ENCODE measurements around the gene VSTM2L. TPM values are rescaled to one million over a fixed set of nuclear protein-coding genes. Genes with fewer than 3 reads are reported as not detected.

VSTM2L gene
- total and polyA plus RNA-seq, 9 of the 15 experiments (the other 6 are each of a cell fraction or from before 2014, with no cell fraction given), result not detected

DNA sequence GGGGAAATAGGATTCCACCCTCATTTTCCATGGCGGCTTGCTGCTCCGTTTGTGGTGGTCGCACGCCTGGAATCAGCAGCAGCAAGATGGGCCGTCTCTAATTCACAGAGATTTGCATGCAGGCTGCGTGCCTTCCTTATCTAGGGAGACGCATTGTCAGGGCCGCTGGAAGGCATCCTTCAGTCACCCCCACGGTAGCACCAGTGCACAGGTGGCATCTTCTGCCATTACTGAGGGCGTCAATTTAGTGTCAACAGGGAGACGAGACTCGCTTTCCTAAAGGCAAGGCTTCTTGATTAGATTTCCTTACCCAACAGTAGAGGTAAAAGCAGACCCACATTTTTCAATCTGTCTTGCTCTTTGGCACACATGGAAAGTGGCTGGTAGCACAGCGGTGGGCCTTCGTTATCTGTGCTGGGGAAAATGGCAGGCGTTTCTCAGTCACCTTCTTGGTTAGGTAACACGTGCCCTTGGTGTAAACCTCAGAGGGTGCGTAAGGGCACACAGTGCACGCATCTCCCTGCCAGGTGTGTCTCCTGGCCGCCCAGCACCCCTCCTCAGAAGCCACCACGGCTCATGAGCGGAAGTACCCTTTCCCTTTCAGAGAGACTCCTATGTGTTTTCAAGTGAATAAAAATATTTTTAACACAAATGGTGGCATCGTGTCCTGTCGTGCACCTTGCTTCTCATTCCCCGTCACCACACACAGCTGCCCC is 27.3 kb upstream of the VSTM2L start (continued):
- TF ChIP-seq, protein P1, sequence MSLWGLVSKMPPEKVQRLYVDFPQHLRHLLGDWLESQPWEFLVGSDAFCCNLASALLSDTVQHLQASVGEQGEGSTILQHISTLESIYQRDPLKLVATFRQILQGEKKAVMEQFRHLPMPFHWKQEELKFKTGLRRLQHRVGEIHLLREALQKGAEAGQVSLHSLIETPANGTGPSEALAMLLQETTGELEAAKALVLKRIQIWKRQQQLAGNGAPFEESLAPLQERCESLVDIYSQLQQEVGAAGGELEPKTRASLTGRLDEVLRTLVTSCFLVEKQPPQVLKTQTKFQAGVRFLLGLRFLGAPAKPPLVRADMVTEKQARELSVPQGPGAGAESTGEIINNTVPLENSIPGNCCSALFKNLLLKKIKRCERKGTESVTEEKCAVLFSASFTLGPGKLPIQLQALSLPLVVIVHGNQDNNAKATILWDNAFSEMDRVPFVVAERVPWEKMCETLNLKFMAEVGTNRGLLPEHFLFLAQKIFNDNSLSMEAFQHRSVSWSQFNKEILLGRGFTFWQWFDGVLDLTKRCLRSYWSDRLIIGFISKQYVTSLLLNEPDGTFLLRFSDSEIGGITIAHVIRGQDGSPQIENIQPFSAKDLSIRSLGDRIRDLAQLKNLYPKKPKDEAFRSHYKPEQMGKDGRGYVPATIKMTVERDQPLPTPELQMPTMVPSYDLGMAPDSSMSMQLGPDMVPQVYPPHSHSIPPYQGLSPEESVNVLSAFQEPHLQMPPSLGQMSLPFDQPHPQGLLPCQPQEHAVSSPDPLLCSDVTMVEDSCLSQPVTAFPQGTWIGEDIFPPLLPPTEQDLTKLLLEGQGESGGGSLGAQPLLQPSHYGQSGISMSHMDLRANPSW (CRISPR knock-in tag; IDR thresholded peaks at IDR 0.05), result no peak
- TF ChIP-seq ZNF212 (CRISPR knock-in tag; IDR thresholded peaks at IDR 0.05) (no peak), RBFOX2 (IDR thresholded peaks at IDR 0.05; ENCODE audit: low read depth, low read length) (no peak), RBM14 (IDR thresholded peaks at IDR 0.05; ENCODE audit: borderline replicate concordance, insufficient read depth, low read depth, low read length) (no peak), ZNF699 (CRISPR knock-in tag; IDR thresholded peaks at IDR 0.05; ENCODE audit: insufficient replicate concordance) (no peak)

DNA sequence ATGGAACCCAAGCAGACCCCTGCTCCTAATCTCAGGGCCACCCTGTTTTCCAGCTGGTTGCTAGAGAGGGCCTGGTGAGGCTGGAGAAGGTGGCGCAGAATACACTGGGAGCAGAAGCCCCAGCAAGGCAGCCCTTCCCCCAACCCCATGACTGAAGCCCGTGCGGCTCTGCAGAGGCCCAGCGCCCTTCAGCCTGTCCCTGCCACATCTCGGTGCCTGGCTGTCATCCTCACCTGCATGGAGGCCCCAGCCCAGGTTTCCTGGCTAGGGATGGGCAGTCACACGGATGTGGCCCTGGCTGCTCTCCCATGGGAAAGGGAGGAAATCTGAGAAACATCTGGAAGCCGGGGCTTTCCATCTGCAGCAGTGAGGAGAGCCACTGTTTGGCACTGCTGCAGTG is 26.1 kb upstream of the VSTM2L start:
- ChIA-PET POLR2A (interaction anchor here (0.5 kb wide), 1 partner anchor 221 kb away, joined by 3 read pairs; no protein-coding TSS in a partner anchor), CTCF (ENCODE audit: low intra/inter-chr PET ratio) (no interaction called here)
- DNase-seq (ENCODE audit: extremely low read depth in 1 of 4, low spot score in 3 of 4), result no peak
- Histone ChIP-seq H3K36me3 (ENCODE audit: control insufficient read depth, insufficient read depth, low read length) (peaks cover 2% of the 10 kb centered on the region; the same call in 1 of the 3 replicates), H3K9me3 (replicated peaks; ENCODE audit: control insufficient read depth, insufficient read depth, low read depth, low read length) (no peaks in the 10 kb centered on the region), H3K4me1 (replicated peaks in 1 of 2; ENCODE audit: control insufficient read depth in 2 of 2, insufficient read depth in 2 of 2, low read length in 2 of 2) (peaks cover 10 to 11% of the 10 kb centered on the region in 2 experiments; a peak in 4 of 5 replicates), H4K20me1 (replicated peaks; ENCODE audit: control insufficient read depth, insufficient read depth, low read length) (peaks cover 14% of the 10 kb centered on the region; the same call in 1 of the 2 replicates), H3K4me3 (no peak overlapping the region), H3K9me1 (ENCODE audit: control insufficient read depth, insufficient read depth, low read length) (no peaks in the 10 kb centered on the region), H3K27ac (ENCODE audit: extremely low read depth, low read depth, low read length) (no peak overlapping the region), H3K79me2 (ENCODE audit: control insufficient read depth, insufficient read depth, low read length) (no peaks in the 10 kb centered on the region), H3K4me2 (ENCODE audit: insufficient read depth, low read length) (no peak overlapping the region), H3K9ac (ENCODE audit: insufficient read depth in 1 of 2, low read depth in 2 of 2, low read length in 2 of 2) (no peak overlapping the region), H2AFZ (ENCODE audit: low read depth, low read length) (no peak overlapping the region), H3K27me3 (ENCODE audit: control insufficient read depth in 2 of 2, insufficient read depth in 2 of 2, low read length in 2 of 2) (peaks cover 12 to 35% of the 10 kb centered on the region in 2 experiments)
- ATAC-seq, result no peak
- in situ Hi-C loops (cut with MboI) (no loop called here), intact Hi-C loops (cut with micrococcal nuclease) (no loop called here)
- no peak for FAIRE-seq
- WGBS (ENCODE audit: insufficient coverage, low coverage, missing lambda C conversion rate), result 13% methylated on average over 5 of the region's 7 CpGs
- BruUV-seq (replicated peaks), result no TSS peak
- TF ChIP-seq, protein P2, sequence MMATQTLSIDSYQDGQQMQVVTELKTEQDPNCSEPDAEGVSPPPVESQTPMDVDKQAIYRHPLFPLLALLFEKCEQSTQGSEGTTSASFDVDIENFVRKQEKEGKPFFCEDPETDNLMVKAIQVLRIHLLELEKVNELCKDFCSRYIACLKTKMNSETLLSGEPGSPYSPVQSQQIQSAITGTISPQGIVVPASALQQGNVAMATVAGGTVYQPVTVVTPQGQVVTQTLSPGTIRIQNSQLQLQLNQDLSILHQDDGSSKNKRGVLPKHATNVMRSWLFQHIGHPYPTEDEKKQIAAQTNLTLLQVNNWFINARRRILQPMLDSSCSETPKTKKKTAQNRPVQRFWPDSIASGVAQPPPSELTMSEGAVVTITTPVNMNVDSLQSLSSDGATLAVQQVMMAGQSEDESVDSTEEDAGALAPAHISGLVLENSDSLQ (IDR thresholded peaks at IDR 0.05), result no peak
- TF ChIP-seq SMARCA5 (IDR thresholded peaks at IDR 0.05) (no peak), PTBP1 (IDR thresholded peaks at IDR 0.05; ENCODE audit: low read depth, low read length) (no peak), E2F3 (CRISPR knock-in tag; IDR thresholded peaks at IDR 0.05) (no peak)
- TF ChIP-seq, protein P3, sequence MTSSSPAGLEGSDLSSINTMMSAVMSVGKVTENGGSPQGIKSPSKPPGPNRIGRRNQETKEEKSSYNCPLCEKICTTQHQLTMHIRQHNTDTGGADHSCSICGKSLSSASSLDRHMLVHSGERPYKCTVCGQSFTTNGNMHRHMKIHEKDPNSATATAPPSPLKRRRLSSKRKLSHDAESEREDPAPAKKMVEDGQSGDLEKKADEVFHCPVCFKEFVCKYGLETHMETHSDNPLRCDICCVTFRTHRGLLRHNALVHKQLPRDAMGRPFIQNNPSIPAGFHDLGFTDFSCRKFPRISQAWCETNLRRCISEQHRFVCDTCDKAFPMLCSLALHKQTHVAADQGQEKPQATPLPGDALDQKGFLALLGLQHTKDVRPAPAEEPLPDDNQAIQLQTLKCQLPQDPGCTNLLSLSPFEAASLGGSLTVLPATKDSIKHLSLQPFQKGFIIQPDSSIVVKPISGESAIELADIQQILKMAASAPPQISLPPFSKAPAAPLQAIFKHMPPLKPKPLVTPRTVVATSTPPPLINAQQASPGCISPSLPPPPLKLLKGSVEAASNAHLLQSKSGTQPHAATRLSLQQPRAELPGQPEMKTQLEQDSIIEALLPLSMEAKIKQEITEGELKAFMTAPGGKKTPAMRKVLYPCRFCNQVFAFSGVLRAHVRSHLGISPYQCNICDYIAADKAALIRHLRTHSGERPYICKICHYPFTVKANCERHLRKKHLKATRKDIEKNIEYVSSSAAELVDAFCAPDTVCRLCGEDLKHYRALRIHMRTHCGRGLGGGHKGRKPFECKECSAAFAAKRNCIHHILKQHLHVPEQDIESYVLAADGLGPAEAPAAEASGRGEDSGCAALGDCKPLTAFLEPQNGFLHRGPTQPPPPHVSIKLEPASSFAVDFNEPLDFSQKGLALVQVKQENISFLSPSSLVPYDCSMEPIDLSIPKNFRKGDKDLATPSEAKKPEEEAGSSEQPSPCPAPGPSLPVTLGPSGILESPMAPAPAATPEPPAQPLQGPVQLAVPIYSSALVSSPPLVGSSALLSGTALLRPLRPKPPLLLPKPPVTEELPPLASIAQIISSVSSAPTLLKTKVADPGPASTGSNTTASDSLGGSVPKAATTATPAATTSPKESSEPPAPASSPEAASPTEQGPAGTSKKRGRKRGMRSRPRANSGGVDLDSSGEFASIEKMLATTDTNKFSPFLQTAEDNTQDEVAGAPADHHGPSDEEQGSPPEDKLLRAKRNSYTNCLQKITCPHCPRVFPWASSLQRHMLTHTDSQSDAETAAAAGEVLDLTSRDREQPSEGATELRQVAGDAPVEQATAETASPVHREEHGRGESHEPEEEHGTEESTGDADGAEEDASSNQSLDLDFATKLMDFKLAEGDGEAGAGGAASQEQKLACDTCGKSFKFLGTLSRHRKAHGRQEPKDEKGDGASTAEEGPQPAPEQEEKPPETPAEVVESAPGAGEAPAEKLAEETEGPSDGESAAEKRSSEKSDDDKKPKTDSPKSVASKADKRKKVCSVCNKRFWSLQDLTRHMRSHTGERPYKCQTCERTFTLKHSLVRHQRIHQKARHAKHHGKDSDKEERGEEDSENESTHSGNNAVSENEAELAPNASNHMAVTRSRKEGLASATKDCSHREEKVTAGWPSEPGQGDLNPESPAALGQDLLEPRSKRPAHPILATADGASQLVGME (CRISPR knock-in tag; IDR thresholded peaks at IDR 0.05), result no peak

Measured in K562 (cell line).